Lower leg skin (tissue), 4 donors: ENCODE measurements around the gene BOLA3. TPM values are rescaled to one million over a fixed set of nuclear protein-coding genes. Genes with fewer than 3 reads are reported as not detected.
A peak's percentile ranks its signal among the peaks of the same experiment; 100 is the strongest.

Source experiments
- DNase-seq, 2 donors: peaks; one replicate each; pipeline ENCODE4 v3.0.0-alpha.2; 2019; ENCODE audit warnings: low spot score in 2 of 2
- H3K4me3 ChIP-seq: fragments of 200-600 bp; sonication (generic); 2 replicates; pipeline ENCODE4 v1.5.1; 2017; ENCODE audit warnings: mild to moderate bottlenecking, low read depth; ENCODE audit not compliant: poor library complexity, severe bottlenecking
- CTCF ChIP-seq, 3 donors: fragments of 450-650 bp; IDR thresholded peaks; one replicate each; pipeline ENCODE4 v1.5.1; 2016; ENCODE audit warnings: antibody characterized with exemption in 3 of 3, mild to moderate bottlenecking in 3 of 3, moderate library complexity in 2 of 3
- POLR2A ChIP-seq, 2 donors: fragments of 450-650 bp; IDR thresholded peaks; one replicate each; pipeline ENCODE4 v1.6.1; 2016 to 2017; ENCODE audit warnings: antibody characterized with exemption in 2 of 2, mild to moderate bottlenecking in 1 of 2, moderate library complexity in 1 of 2
- WGBS, 2 donors: methylation state at CpG; one replicate each; pipeline ENCODE4 v1.1.5; 2018; 5-methylcytosine and 5-hydroxymethylcytosine counted together
- intact Hi-C: fragments of 100-400 bp; cut with DNase I; formaldehyde crosslinking; loops from one replicate; pipeline ENCODE4 v1.15.0; 2023; ENCODE audit warnings: low total_unique reads
- total RNA-seq, 4 donors: library from RNA; depleted of rRNA; stranded (reverse); fragments of >200 nt; gene quantifications; one replicate each; pipeline ENCODE4 v1.1.0, GENCODE V29; 2016

Gene BOLA3
- total RNA-seq: 10 to 100 TPM in 3 of 4 donors, 1 to 10 TPM in 1; 7.8 to 19.9 (median 16.6) TPM

GRCh38 chr2:74147727-74148456 lies at the start of gene BOLA3:
BOLA3 (minus strand) TSS chr2:74147912; CDS start chr2:74147874, 38 bp downstream.
- WGBS, 2 donors: 2 to 3% methylated on average over 39 to 67 of the region's 67 CpGs
- intact Hi-C loops: no loop called here
- TF ChIP-seq POLR2A (IDR thresholded peaks at IDR 0.05): no peak
- TF ChIP-seq CTCF (IDR thresholded peaks at IDR 0.05): peak in 1 of 3 donors; percentile 32
- DNase-seq: peak; percentile 74 to 96
- peak within 1 kb of the TSS; percentile 49 for H3K4me3 ChIP-seq

GRCh38 chr2:74197049-74197448 lies 49.3 kb upstream of the BOLA3 start:
- 58 to 61% methylated on average over 4 of the region's 4 CpGs for WGBS, 2 donors
- intact Hi-C loops: no loop called here

GRCh38 chr2:74194799-74195198 lies 47.1 kb upstream of the BOLA3 start:
- TF ChIP-seq POLR2A (IDR thresholded peaks at IDR 0.05) (no peak), CTCF (IDR thresholded peaks at IDR 0.05) (no peak)
- intact Hi-C loops: no loop called here
- 93 to 98% methylated on average over 1 of the region's 1 CpG for WGBS, 2 donors
- no peak for DNase-seq
- H3K4me3 ChIP-seq: no peak overlapping the region

More at GRCh38 chr2:74197049-74197448, 49.3 kb upstream of the BOLA3 start:
- H3K4me3 ChIP-seq: no peak overlapping the region
- TF ChIP-seq POLR2A (IDR thresholded peaks at IDR 0.05) (no peak), CTCF (IDR thresholded peaks at IDR 0.05) (no peak)
- DNase-seq: no peak

- TF ChIP-seq CTCF (IDR thresholded peaks at IDR 0.05) (no peak), POLR2A (IDR thresholded peaks at IDR 0.05) (no peak)
- no peak overlapping the region for H3K4me3 ChIP-seq
- DNase-seq: no peak
- intact Hi-C loops: no loop called here
- WGBS, 2 donors: 81 to 82% methylated on average over 6 of the region's 6 CpGs
Observed at GRCh38 chr2:74191596-74192380, 44.1 kb upstream of the BOLA3 start.

- no peak for DNase-seq
- 62 to 65% methylated on average over 3 of the region's 3 CpGs for WGBS, 2 donors
- intact Hi-C loops: no loop called here
- no peak overlapping the region for H3K4me3 ChIP-seq
- TF ChIP-seq CTCF (IDR thresholded peaks at IDR 0.05) (no peak), POLR2A (IDR thresholded peaks at IDR 0.05) (no peak)
Observed at GRCh38 chr2:74188696-74189095, 41.0 kb upstream of the BOLA3 start.
